Activated CD8-positive, alpha-beta memory T cell treated with anti-CD3 and anti-CD28 coated beads for 1 hour (primary cell): Measurements from ENCODE around the gene SYT2.

ENCODE experiments used
- DNase-seq, 2 donors: peaks; one replicate each; pipeline ENCODE4 v3.0.0-alpha.2; 2020; ENCODE audit warnings: low read depth in 1 of 2; ENCODE audit errors: extremely low read depth in 1 of 2

Gene SYT2

GRCh38 chr1:202680586-202681352 is 29.5 kb downstream of the SYT2 start:
- DNase-seq, result no peak

GRCh38 chr1:202679406-202680177 is 30.7 kb downstream of the SYT2 start:
- no peak for DNase-seq

DNA sequence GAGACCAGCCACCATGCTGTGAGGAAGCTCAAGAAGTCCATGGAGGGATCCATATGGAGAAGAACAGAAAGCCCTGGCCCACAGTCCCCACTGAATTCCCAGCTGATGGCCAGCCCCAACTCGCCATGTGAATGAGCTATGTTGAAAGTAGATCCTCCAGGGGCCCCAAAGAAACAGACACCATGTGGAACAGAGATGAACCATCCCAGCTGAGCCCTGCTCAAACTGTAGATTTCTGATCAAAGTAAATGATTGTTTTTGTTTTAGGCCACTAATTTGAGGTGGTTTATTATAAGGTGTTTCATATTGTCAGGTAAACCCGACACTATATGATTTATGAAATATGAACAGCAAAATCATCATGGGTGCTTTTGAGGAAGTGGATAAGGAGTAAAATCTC is 32.8 kb downstream of the SYT2 start:
- DNase-seq, result no peak

GRCh38 chr1:202673531-202673930 is 36.7 kb downstream of the SYT2 start:
- DNase-seq, result no peak

DNA sequence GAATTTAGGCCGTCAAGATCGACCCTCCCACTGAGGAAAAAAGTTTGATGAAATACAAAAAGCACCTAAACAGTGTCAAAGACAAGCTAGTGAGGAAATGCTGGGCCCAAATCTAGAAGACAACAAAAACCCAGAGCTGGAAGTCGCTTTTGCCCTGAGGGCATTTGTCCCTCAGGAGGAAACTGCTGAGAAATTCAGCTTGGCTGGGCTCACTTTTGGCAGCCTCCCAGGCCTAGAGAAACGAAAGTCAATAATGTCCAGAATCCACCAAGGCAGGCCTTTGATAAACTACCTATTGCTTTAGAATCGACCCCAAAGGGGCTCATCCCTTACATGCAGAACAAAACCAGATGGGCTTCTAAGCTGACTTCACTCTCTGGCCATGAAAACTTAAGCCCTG is 38.9 kb downstream of the SYT2 start:
- DNase-seq, result no peak

GRCh38 chr1:202665417-202665816 is 44.8 kb downstream of the SYT2 start:
- DNase-seq, result no peak

GRCh38 chr1:202664083-202664482 is 46.2 kb downstream of the SYT2 start:
- DNase-seq, result no peak

DNA sequence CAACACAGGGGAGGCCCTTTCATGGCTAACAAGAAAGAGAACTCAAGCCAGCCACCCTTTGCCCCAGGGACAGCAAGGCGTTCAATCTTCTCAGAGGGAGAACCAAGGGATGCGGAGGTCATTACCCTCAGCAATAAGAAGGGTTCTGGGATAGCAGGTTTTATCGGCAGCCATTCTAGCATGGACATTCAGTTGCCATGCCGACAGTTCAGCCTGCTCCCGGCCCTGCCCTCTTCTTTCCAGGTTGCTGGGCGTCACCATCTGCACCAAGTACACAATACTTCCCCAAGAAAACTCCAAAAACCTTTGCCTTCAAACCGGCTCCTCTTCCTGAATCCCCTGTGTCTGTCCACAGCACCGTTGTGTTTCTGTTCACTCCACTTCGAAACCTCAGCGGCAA is 47.1 kb downstream of the SYT2 start:
- DNase-seq, result no peak

GRCh38 chr1:202662081-202662480 is 48.2 kb downstream of the SYT2 start:
- no peak for DNase-seq

- DNase-seq, result no peak
These were observed 49.0 kb downstream of the SYT2 start for GRCh38 chr1:202661136-202661845.

DNA sequence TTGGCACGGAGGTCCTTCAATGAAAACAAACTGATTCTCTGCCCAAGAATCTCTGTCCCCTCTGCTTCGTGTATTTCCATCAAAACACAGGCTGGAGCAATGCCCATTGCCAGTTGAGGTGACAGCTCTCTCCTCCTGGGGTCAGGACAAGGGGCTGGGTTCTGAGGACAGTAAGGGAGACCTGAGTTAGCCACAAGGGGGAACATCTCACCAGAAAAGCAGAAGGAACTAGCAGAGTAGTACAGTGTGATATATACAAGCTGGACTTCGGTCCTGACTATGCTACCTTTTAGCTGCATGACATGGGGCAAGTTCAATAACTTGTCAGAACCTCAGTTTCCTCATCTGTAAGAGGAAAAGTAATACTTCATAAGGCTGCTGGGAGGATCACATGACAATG is 50.3 kb downstream of the SYT2 start:
- no peak for DNase-seq

DNA sequence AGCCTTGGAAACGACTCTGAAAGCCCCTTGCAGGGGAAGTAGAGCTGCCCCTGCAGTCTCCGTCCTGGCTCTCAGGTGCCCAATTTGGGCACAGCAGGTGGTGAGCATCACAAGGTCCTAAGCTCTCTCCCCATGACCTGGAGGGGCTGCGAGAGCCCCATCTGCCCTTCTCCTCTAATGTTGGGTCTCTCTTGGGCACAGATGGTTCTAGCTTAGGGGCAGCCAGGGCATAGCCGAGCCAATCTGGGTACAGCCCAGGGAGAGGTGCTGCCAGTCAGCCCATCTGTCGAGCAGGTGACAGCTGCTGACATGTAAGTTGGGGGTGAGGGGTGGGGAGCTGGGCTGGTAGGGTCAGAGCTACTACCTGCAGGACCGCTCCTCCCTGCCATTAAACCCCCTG is 50.7 kb downstream of the SYT2 start:
- no peak for DNase-seq

GRCh38 chr1:202658769-202659168 is 51.5 kb downstream of the SYT2 start:
- no peak for DNase-seq

DNA sequence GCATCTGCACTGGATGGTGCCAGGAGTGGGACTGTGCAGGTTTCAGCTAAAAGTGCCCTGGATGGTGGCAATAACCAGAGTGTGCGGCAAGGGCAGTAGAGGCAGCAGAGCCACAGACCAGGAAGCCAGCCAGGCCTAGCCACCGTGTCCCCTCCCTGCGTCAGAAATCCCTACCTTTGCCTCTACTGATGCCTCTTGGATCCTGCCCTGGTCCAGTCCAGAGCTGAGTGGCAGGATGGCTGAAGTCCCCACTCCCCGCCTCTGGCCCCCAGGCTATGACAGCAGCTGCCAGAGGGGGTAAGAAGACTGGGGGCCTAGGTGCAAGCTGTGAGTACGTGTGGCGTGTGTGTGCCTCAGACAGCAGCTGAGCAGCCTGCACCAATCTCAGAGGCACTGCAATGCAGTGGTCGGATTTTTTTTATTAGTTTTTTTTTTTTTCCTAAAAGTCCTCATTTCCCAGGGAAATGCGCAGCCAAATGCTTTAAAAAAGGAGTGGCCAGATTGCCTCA is 51.9 kb downstream of the SYT2 start:
- DNase-seq, result no peak

GRCh38 chr1:202656951-202657646 is 53.2 kb downstream of the SYT2 start:
- DNase-seq, result no peak

DNA sequence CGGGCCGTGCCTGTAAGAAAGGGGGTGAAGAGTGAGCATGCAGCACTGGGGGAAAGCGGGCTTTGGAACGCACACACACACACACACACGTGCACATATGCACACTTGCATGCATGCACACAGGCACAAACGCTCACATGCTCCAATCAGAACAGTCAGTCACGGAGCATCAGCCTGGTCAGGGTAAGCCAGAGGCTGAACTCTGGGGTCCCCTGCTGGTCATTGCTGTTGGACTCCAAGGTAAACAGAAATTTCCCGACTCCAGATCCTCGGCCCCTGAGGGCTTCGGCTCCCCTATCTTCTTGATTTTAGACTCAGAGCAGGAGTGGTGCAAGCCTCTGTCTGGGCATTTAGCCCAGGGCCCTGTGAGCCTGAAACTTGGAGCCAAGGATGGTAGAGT is 54.2 kb downstream of the SYT2 start:
- no peak for DNase-seq

DNA sequence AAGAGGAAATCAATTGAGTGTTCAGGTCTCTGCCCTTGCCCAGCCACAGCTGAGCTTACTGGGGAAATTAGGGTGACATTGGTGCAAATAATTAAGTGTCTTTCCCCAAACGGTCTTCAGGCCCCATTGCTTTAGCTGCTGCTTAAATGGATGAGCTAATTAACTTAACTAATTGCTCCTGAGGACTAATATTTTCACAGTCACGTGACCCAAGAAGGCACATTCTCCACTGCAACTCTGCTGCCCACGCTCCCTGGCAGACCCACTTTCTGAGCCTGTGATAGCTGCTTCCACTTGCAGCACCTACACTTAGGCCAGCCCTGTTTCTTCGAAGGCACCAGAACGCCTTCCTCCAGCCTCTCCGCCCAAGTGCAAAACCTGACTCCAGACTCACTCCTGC is 56.2 kb downstream of the SYT2 start:
- no peak for DNase-seq

DNA sequence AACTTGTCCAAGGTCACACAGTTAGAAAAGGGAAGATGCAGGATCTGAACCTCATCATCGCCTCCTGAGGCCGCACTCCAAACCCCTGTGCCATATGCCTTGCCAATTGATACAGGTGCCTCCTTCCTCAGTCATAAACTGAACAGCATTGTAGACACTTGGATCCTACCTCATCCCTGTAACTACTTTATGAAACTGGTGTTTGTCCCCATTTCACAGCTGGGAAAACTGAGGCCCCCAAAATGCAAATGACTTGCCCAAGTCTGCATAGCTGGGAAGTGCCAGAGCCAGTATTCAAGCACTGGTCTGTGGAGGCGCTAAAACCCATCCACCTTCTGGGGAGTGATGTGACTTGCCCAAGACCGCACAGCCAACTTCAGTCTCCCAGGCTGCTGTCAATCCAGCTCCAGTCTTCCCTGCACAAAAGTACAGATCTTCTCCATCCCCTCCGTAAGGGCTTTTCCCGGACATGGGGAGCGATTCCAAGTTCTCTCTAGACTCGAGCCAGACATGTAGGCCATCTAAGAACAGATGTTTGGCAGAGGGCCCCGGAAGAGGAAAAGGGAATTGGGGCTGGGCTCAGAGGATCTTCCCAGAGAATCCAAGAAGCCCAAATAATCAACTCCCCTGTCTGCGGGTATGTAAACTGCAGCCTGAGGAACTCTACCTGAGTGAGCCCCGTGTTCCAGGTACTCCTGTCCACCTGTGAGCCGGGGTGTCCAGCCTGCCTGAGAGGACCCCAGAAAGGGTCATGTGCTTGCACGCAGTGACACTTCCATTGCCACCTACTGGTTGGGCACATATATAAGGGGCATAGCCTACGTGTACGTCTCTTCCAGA is 60.5 kb downstream of the SYT2 start:
- DNase-seq, result no peak

DNA sequence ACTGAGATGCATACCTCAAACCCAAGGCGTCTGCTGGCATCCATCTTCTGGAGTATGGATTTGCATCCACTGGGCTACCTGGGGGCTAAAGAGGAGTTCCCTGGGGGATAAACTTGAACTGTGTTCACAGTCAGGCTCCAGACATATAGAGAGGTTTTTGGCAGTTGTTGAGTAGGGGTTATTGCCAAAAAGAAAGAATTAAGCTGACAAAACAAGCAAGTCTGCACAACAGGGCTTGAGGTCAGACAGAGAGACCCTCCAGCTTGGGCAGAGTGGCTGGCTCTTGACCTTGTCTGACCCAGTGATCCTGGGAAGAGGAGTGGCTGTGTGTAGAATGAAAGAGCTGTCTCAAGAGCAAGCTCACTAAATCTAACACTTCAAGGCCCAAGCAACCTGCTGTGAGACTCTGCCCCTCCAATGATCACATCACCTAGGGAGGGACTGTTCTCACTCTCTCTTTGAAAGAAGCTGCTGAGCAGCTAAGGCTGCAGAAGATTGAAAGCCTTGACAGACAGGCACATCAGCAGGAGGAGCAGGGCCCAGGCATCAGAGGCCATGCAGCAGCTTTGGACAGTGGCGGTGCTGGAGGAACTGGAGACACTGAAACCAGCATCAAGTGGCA is 61.5 kb downstream of the SYT2 start:
- no peak for DNase-seq

GRCh38 chr1:202645097-202645476 is 65.2 kb downstream of the SYT2 start:
- no peak for DNase-seq
